ENCODE measurements around the gene ARID1B.

The ARID1B gene

GRCh38 chr6:157123234-157123633, 346.1 kb downstream of the ARID1B start:
- no peak overlapping the region for H3K9ac ChIP-seq (ENCODE audit: low read length in 5 of 5)
- H3K27me3 ChIP-seq (ENCODE audit: control insufficient read depth in 5 of 5, insufficient read depth in 4 of 5, low read length in 5 of 5): no peaks in the 10 kb centered on the region
- peaks cover 0 to 15% (median 13%) of the 10 kb centered on the region in 5 donors for H3K4me1 ChIP-seq (ENCODE audit: control insufficient read depth in 5 of 5, insufficient read depth in 5 of 5, low read length in 5 of 5)
- H3K27ac ChIP-seq (ENCODE audit: low read depth, low read length): no peak overlapping the region
- no peaks in the 10 kb centered on the region for H3K9me3 ChIP-seq (ENCODE audit: control insufficient read depth in 5 of 5, low read length in 5 of 5)
- peaks cover 0 to 9% (median 2%) of the 10 kb centered on the region in 5 donors for H3K36me3 ChIP-seq (ENCODE audit: control insufficient read depth in 5 of 5, insufficient read depth in 5 of 5, low read length in 5 of 5)
- no peak overlapping the region for H3K4me3 ChIP-seq (ENCODE audit: low read depth in 1 of 5, low read length in 5 of 5)

- Histone ChIP-seq H3K27me3 (ENCODE audit: control insufficient read depth in 5 of 5, insufficient read depth in 4 of 5, low read length in 5 of 5) (no peaks in the 10 kb centered on the region), H3K9me3 (ENCODE audit: control insufficient read depth in 5 of 5, low read length in 5 of 5) (no peaks in the 10 kb centered on the region), H3K27ac (ENCODE audit: low read depth, low read length) (no peak overlapping the region), H3K36me3 (ENCODE audit: control insufficient read depth in 5 of 5, insufficient read depth in 5 of 5, low read length in 5 of 5) (peaks cover 0 to 4% (median 2%) of the 10 kb centered on the region in 5 donors), H3K9ac (ENCODE audit: low read length in 5 of 5) (no peak overlapping the region), H3K4me3 (ENCODE audit: low read depth in 1 of 5, low read length in 5 of 5) (no peak overlapping the region), H3K4me1 (ENCODE audit: control insufficient read depth in 5 of 5, insufficient read depth in 5 of 5, low read length in 5 of 5) (peaks cover 0 to 28% (median 13%) of the 10 kb centered on the region in 5 donors)
These were observed 347.5 kb downstream of the ARID1B start for GRCh38 chr6:157124485-157125254.

- H3K36me3 ChIP-seq (ENCODE audit: control insufficient read depth in 5 of 5, insufficient read depth in 5 of 5, low read length in 5 of 5): peaks cover 0 to 4% (median 2%) of the 10 kb centered on the region in 5 donors
- peaks cover 0 to 28% (median 13%) of the 10 kb centered on the region in 5 donors for H3K4me1 ChIP-seq (ENCODE audit: control insufficient read depth in 5 of 5, insufficient read depth in 5 of 5, low read length in 5 of 5)
These were observed 348.4 kb downstream of the ARID1B start for GRCh38 chr6:157125531-157125930.

GRCh38 chr6:157126183-157127098, 349.3 kb downstream of the ARID1B start:
- no peak overlapping the region for H3K27ac ChIP-seq (ENCODE audit: low read depth, low read length)
- no peak overlapping the region for H3K9ac ChIP-seq (ENCODE audit: low read length in 5 of 5)
- no peak overlapping the region for H3K4me3 ChIP-seq (ENCODE audit: low read depth in 1 of 5, low read length in 5 of 5)
- no peaks in the 10 kb centered on the region for H3K9me3 ChIP-seq (ENCODE audit: control insufficient read depth in 5 of 5, low read length in 5 of 5)
- peaks cover 0 to 4% (median 2%) of the 10 kb centered on the region in 5 donors for H3K36me3 ChIP-seq (ENCODE audit: control insufficient read depth in 5 of 5, insufficient read depth in 5 of 5, low read length in 5 of 5)
- peaks cover 0 to 22% (median 13%) of the 10 kb centered on the region in 5 donors for H3K4me1 ChIP-seq (ENCODE audit: control insufficient read depth in 5 of 5, insufficient read depth in 5 of 5, low read length in 5 of 5)
- H3K27me3 ChIP-seq (ENCODE audit: control insufficient read depth in 5 of 5, insufficient read depth in 4 of 5, low read length in 5 of 5): no peaks in the 10 kb centered on the region

More at GRCh38 chr6:157125531-157125930, 348.4 kb downstream of the ARID1B start:
- Histone ChIP-seq H3K4me3 (ENCODE audit: low read depth in 1 of 5, low read length in 5 of 5) (no peak overlapping the region), H3K27ac (ENCODE audit: low read depth, low read length) (no peak overlapping the region), H3K9ac (ENCODE audit: low read length in 5 of 5) (no peak overlapping the region), H3K9me3 (ENCODE audit: control insufficient read depth in 5 of 5, low read length in 5 of 5) (no peaks in the 10 kb centered on the region), H3K27me3 (ENCODE audit: control insufficient read depth in 5 of 5, insufficient read depth in 4 of 5, low read length in 5 of 5) (no peaks in the 10 kb centered on the region)

DNA sequence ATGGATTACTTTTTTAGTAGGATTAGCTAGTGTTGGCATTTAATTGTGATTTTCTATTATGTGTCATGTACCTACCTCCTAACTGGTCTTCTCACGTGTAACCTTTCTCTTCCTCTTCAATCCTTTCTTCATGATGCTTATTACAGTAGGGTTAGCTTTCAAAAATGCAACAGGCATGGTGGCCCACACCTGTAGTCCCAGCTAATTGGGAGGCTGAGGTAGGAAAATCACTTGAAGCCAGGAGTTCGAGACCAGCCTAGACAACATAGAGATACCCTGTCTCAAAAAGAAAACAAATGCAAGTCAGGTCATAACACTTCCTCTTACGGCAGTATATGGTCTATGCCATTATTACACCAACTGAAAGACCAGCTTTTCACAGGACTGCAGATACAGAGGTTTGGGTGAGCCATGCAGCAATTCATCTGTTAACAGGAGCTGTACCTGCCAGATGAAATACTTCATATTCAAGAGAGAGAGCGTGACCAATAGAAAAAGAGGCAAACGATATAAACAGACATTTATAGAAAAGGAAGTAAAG, 351.1 kb downstream of the ARID1B start:
- H3K9me3 ChIP-seq (ENCODE audit: control insufficient read depth in 5 of 5, low read length in 5 of 5): no peaks in the 10 kb centered on the region
- H3K4me1 ChIP-seq (ENCODE audit: control insufficient read depth in 5 of 5, insufficient read depth in 5 of 5, low read length in 5 of 5): peaks cover 0 to 17% (median 1%) of the 10 kb centered on the region in 5 donors
- H3K9ac ChIP-seq (ENCODE audit: low read length in 5 of 5): no peak overlapping the region
- H3K36me3 ChIP-seq (ENCODE audit: control insufficient read depth in 5 of 5, insufficient read depth in 5 of 5, low read length in 5 of 5): peaks cover 3 to 12% (median 9%) of the 10 kb centered on the region in 5 donors
- no peak overlapping the region for H3K27ac ChIP-seq (ENCODE audit: low read depth, low read length)
- no peaks in the 10 kb centered on the region for H3K27me3 ChIP-seq (ENCODE audit: control insufficient read depth in 5 of 5, insufficient read depth in 4 of 5, low read length in 5 of 5)
- no peak overlapping the region for H3K4me3 ChIP-seq (ENCODE audit: low read depth in 1 of 5, low read length in 5 of 5)

GRCh38 chr6:157131250-157131649, 354.1 kb downstream of the ARID1B start:
- H3K36me3 ChIP-seq (ENCODE audit: control insufficient read depth in 5 of 5, insufficient read depth in 5 of 5, low read length in 5 of 5): peaks cover 9 to 36% (median 23%) of the 10 kb centered on the region in 5 donors
- H3K27me3 ChIP-seq (ENCODE audit: control insufficient read depth in 5 of 5, insufficient read depth in 4 of 5, low read length in 5 of 5): no peaks in the 10 kb centered on the region
- H3K4me3 ChIP-seq (ENCODE audit: low read depth in 1 of 5, low read length in 5 of 5): no peak overlapping the region
- no peaks in the 10 kb centered on the region for H3K9me3 ChIP-seq (ENCODE audit: control insufficient read depth in 5 of 5, low read length in 5 of 5)
- H3K4me1 ChIP-seq (ENCODE audit: control insufficient read depth in 5 of 5, insufficient read depth in 5 of 5, low read length in 5 of 5): peaks cover 0 to 17% (median 0%) of the 10 kb centered on the region in 5 donors
- H3K27ac ChIP-seq (ENCODE audit: low read depth, low read length): no peak overlapping the region
- no peak overlapping the region for H3K9ac ChIP-seq (ENCODE audit: low read length in 5 of 5)

GRCh38 chr6:157133856-157134255, 356.7 kb downstream of the ARID1B start:
- Histone ChIP-seq H3K36me3 (ENCODE audit: control insufficient read depth in 5 of 5, insufficient read depth in 5 of 5, low read length in 5 of 5) (peaks cover 9 to 41% (median 24%) of the 10 kb centered on the region in 5 donors), H3K4me1 (ENCODE audit: control insufficient read depth in 5 of 5, insufficient read depth in 5 of 5, low read length in 5 of 5) (peaks cover 0 to 10% (median 0%) of the 10 kb centered on the region in 5 donors), H3K27ac (ENCODE audit: low read depth, low read length) (no peak overlapping the region), H3K27me3 (ENCODE audit: control insufficient read depth in 5 of 5, insufficient read depth in 4 of 5, low read length in 5 of 5) (no peaks in the 10 kb centered on the region), H3K9ac (ENCODE audit: low read length in 5 of 5) (no peak overlapping the region), H3K9me3 (ENCODE audit: control insufficient read depth in 5 of 5, low read length in 5 of 5) (no peaks in the 10 kb centered on the region), H3K4me3 (ENCODE audit: low read depth in 1 of 5, low read length in 5 of 5) (no peak overlapping the region)

GRCh38 chr6:157134402-157135047, 357.3 kb downstream of the ARID1B start:
- Histone ChIP-seq H3K36me3 (ENCODE audit: control insufficient read depth in 5 of 5, insufficient read depth in 5 of 5, low read length in 5 of 5) (peaks cover 9 to 45% (median 27%) of the 10 kb centered on the region in 5 donors), H3K27me3 (ENCODE audit: control insufficient read depth in 5 of 5, insufficient read depth in 4 of 5, low read length in 5 of 5) (no peaks in the 10 kb centered on the region), H3K9me3 (ENCODE audit: control insufficient read depth in 5 of 5, low read length in 5 of 5) (no peaks in the 10 kb centered on the region), H3K9ac (ENCODE audit: low read length in 5 of 5) (no peak overlapping the region), H3K27ac (ENCODE audit: low read depth, low read length) (no peak overlapping the region), H3K4me1 (ENCODE audit: control insufficient read depth in 5 of 5, insufficient read depth in 5 of 5, low read length in 5 of 5) (peaks cover 0 to 4% (median 0%) of the 10 kb centered on the region in 5 donors), H3K4me3 (ENCODE audit: low read depth in 1 of 5, low read length in 5 of 5) (no peak overlapping the region)

DNA sequence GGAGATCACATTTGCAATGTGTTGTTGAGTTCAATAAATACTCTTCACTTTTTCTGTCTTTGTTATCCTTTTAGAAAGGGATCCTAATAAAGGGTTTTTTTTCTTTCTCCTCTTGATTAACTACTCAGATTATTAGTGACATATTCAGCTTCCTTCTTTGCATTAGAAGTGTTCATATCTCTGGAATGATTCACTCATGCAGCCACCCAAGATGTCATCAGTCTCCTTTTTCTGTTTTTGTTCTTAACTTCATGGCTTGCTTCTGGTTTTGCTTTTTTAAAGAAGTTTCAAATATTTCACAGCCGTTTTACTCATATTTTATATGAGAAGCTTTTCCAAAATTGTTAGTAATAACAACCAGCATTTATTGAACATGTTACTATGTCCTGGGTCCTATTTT, 358.5 kb downstream of the ARID1B start:
- Histone ChIP-seq H3K27ac (ENCODE audit: low read depth, low read length) (no peak overlapping the region), H3K36me3 (ENCODE audit: control insufficient read depth in 5 of 5, insufficient read depth in 5 of 5, low read length in 5 of 5) (peaks cover 9 to 48% (median 32%) of the 10 kb centered on the region in 5 donors), H3K4me3 (ENCODE audit: low read depth in 1 of 5, low read length in 5 of 5) (no peak overlapping the region), H3K4me1 (ENCODE audit: control insufficient read depth in 5 of 5, insufficient read depth in 5 of 5, low read length in 5 of 5) (no peaks in the 10 kb centered on the region), H3K9ac (ENCODE audit: low read length in 5 of 5) (no peak overlapping the region), H3K9me3 (ENCODE audit: control insufficient read depth in 5 of 5, low read length in 5 of 5) (no peaks in the 10 kb centered on the region), H3K27me3 (ENCODE audit: control insufficient read depth in 5 of 5, insufficient read depth in 4 of 5, low read length in 5 of 5) (no peaks in the 10 kb centered on the region)

Measured in subcutaneous abdominal adipose tissue (tissue), 5 donors.